Ishikawa (cell line): ENCODE data around the gene PPFIBP2.

Source experiments
- CEBPB ChIP-seq: IDR thresholded peaks from 2 replicates; pipeline ENCODE4 v1.6.1; 2012
- CREB1 ChIP-seq: IDR thresholded peaks from 2 replicates; pipeline ENCODE4 v1.6.1; 2012; ENCODE audit warnings: low read depth
- EGR1 ChIP-seq: IDR thresholded peaks from 2 replicates; pipeline ENCODE4 v1.6.1; 2012
- EP300 ChIP-seq: IDR thresholded peaks from 2 replicates; pipeline ENCODE4 v1.6.1; 2012; ENCODE audit warnings: borderline replicate concordance
- FOXM1 ChIP-seq: IDR thresholded peaks from 2 replicates; pipeline ENCODE4 v1.6.1; 2012; ENCODE audit warnings: low read depth, borderline replicate concordance
- NFIC ChIP-seq: IDR thresholded peaks from 2 replicates; pipeline ENCODE4 v1.6.1; 2012
- RAD21 ChIP-seq: IDR thresholded peaks from 2 replicates; pipeline ENCODE4 v1.6.1; 2012; ENCODE audit warnings: low read depth
- TAF1 ChIP-seq: IDR thresholded peaks from 2 replicates; pipeline ENCODE4 v1.6.1; 2012; ENCODE audit warnings: low read depth, mild to moderate bottlenecking
- TCF12 ChIP-seq: IDR thresholded peaks from 2 replicates; pipeline ENCODE4 v1.6.1; 2012; ENCODE audit warnings: low read depth
- TEAD4 ChIP-seq: IDR thresholded peaks from 2 replicates; pipeline ENCODE4 v1.6.1; 2012
- USF1 ChIP-seq: IDR thresholded peaks from 2 replicates; pipeline ENCODE4 v1.6.1; 2012
- YY1 ChIP-seq: IDR thresholded peaks from 2 replicates; pipeline ENCODE4 v1.6.1; 2012; ENCODE audit warnings: low read depth
- ZBTB7A ChIP-seq: IDR thresholded peaks from 2 replicates; pipeline ENCODE4 v1.6.1; 2012; ENCODE audit warnings: low read depth
- TF ChIP-seq, protein P1 (sequence below): IDR thresholded peaks from 2 replicates; pipeline ENCODE4 v1.6.1; 2012
- TF ChIP-seq, protein P2 (sequence below): IDR thresholded peaks from 2 replicates; pipeline ENCODE4 v1.6.1; 2012; ENCODE audit warnings: low read depth, mild to moderate bottlenecking

PPFIBP2 gene

GRCh38 chr11:7473717-7474116 is 40.1 kb upstream of the PPFIBP2 start:
- TF ChIP-seq USF1 (no peak), TAF1 (no peak), YY1 (no peak), TCF12 (no peak), EGR1 (no peak), TEAD4 (no peak), CEBPB (no peak), FOXM1 (no peak), ZBTB7A (no peak), NFIC (no peak), RAD21 (no peak), CREB1 (no peak), EP300 (no peak)
- TF ChIP-seq, protein P1, sequence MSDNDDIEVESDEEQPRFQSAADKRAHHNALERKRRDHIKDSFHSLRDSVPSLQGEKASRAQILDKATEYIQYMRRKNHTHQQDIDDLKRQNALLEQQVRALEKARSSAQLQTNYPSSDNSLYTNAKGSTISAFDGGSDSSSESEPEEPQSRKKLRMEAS: no peak
- TF ChIP-seq, protein P2, sequence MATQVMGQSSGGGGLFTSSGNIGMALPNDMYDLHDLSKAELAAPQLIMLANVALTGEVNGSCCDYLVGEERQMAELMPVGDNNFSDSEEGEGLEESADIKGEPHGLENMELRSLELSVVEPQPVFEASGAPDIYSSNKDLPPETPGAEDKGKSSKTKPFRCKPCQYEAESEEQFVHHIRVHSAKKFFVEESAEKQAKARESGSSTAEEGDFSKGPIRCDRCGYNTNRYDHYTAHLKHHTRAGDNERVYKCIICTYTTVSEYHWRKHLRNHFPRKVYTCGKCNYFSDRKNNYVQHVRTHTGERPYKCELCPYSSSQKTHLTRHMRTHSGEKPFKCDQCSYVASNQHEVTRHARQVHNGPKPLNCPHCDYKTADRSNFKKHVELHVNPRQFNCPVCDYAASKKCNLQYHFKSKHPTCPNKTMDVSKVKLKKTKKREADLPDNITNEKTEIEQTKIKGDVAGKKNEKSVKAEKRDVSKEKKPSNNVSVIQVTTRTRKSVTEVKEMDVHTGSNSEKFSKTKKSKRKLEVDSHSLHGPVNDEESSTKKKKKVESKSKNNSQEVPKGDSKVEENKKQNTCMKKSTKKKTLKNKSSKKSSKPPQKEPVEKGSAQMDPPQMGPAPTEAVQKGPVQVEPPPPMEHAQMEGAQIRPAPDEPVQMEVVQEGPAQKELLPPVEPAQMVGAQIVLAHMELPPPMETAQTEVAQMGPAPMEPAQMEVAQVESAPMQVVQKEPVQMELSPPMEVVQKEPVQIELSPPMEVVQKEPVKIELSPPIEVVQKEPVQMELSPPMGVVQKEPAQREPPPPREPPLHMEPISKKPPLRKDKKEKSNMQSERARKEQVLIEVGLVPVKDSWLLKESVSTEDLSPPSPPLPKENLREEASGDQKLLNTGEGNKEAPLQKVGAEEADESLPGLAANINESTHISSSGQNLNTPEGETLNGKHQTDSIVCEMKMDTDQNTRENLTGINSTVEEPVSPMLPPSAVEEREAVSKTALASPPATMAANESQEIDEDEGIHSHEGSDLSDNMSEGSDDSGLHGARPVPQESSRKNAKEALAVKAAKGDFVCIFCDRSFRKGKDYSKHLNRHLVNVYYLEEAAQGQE: no peak

GRCh38 chr11:7480113-7480512 is 33.7 kb upstream of the PPFIBP2 start:
- TF ChIP-seq, protein P1: no peak
- TF ChIP-seq EP300 (no peak), TAF1 (no peak), CREB1 (no peak), EGR1 (no peak), USF1 (no peak), CEBPB (no peak)
- TF ChIP-seq, protein P2: no peak

GRCh38 chr11:7484131-7484530 is 29.7 kb upstream of the PPFIBP2 start:
- no peak for TF ChIP-seq ZBTB7A

GRCh38 chr11:7484645-7485044 is 29.2 kb upstream of the PPFIBP2 start:
- no peak for TF ChIP-seq YY1
- no peak for TF ChIP-seq RAD21
- TF ChIP-seq, protein P2: no peak

- TF ChIP-seq, protein P1: no peak
- TF ChIP-seq EGR1 (no peak), FOXM1 (no peak), EP300 (no peak), USF1 (no peak), TCF12 (no peak), ZBTB7A (no peak), CREB1 (no peak), TEAD4 (no peak), RAD21 (no peak), CEBPB (no peak), NFIC (no peak), YY1 (no peak), TAF1 (no peak)
- TF ChIP-seq, protein P2: no peak
Observed at GRCh38 chr11:7485186-7486097, 28.4 kb upstream of the PPFIBP2 start, which contains the start of gene OLFML1. OLFML1 (plus strand) TSS chr11:7485506; CDS start chr11:7485876, 370 bp downstream.
